Astrocyte of the spinal cord (primary cell): ENCODE measurements around the gene C16orf46.

Source experiments
- DNase-seq: peaks from one replicate; pipeline ENCODE4 v3.0.0; 2011; ENCODE audit warnings: low read depth, low spot score
- H3K4me3 ChIP-seq: 2 replicates; pipeline ENCODE4 v1.5.1; 2011; ENCODE audit warnings: low read depth, mild to moderate bottlenecking, low read length, moderate library complexity
- CTCF ChIP-seq: IDR thresholded peaks from 2 replicates; pipeline ENCODE4 v1.5.1; 2012; ENCODE audit warnings: low read depth, mild to moderate bottlenecking, low read length, inconsistent platforms
- in situ Hi-C: cut with HindIII; loops from 2 replicates; pipeline ENCODE4 v1.10.0; 2017; ENCODE audit warnings: low sequenced_read_pairs

C16orf46 gene

GRCh38 chr16:81096715-81097208, 19.7 kb upstream of the C16orf46 start:
- TF ChIP-seq CTCF: no peak
- in situ Hi-C loops: no loop called here
- DNase-seq: no peak
- peak overlapping the region; percentile 17 for H3K4me3 ChIP-seq

- peak within 1 kb of the TSS; percentile 69 for H3K4me3 ChIP-seq
- in situ Hi-C loops: no loop called here
- DNase-seq: peak; percentile 99
- TF ChIP-seq CTCF: no peak
These were observed 19.1 kb upstream of the C16orf46 start, which contains the start of gene GCSH for GRCh38 chr16:81095953-81096714. Gene GCSH, minus strand, starts transcription at chr16:81096395. Its CDS starts 117 bp downstream, at chr16:81096278.

- DNase-seq: peak; percentile 52
- H3K4me3 ChIP-seq: peak overlapping the region; percentile 69
- TF ChIP-seq CTCF: no peak
- in situ Hi-C loops: no loop called here
These were observed 18.6 kb upstream of the C16orf46 start for GRCh38 chr16:81095653-81095952.

- TF ChIP-seq CTCF: no peak
- peak overlapping the region; percentile 69 for H3K4me3 ChIP-seq
- in situ Hi-C loops: no loop called here
- peak; percentile 22 for DNase-seq
These were observed 17.8 kb upstream of the C16orf46 start for GRCh38 chr16:81094771-81095251.

- TF ChIP-seq CTCF: no peak
- in situ Hi-C loops: no loop called here
- no peak overlapping the region for H3K4me3 ChIP-seq
- no peak for DNase-seq
These were observed 11.8 kb upstream of the C16orf46 start for GRCh38 chr16:81088836-81089235.

GRCh38 chr16:81081014-81081413, 4.0 kb upstream of the C16orf46 start:
- DNase-seq: no peak
- H3K4me3 ChIP-seq: no peak overlapping the region
- TF ChIP-seq CTCF: no peak
- in situ Hi-C loops: no loop called here
